ENCODE data around the gene ITK. TPM values are rescaled to one million over a fixed set of nuclear protein-coding genes. Genes with fewer than 3 reads are reported as not detected.

ITK gene
- 0.05 TPM in 3 of 5 replicates, not detected in the others for total RNA-seq (2022; extraction: Qiagen RNA extraction)

GRCh38 chr5:157180374-157181264, at the start of gene ITK:
ITK (plus strand) TSS chr5:157180840; CDS start chr5:157180978, 138 bp downstream.

DNA sequence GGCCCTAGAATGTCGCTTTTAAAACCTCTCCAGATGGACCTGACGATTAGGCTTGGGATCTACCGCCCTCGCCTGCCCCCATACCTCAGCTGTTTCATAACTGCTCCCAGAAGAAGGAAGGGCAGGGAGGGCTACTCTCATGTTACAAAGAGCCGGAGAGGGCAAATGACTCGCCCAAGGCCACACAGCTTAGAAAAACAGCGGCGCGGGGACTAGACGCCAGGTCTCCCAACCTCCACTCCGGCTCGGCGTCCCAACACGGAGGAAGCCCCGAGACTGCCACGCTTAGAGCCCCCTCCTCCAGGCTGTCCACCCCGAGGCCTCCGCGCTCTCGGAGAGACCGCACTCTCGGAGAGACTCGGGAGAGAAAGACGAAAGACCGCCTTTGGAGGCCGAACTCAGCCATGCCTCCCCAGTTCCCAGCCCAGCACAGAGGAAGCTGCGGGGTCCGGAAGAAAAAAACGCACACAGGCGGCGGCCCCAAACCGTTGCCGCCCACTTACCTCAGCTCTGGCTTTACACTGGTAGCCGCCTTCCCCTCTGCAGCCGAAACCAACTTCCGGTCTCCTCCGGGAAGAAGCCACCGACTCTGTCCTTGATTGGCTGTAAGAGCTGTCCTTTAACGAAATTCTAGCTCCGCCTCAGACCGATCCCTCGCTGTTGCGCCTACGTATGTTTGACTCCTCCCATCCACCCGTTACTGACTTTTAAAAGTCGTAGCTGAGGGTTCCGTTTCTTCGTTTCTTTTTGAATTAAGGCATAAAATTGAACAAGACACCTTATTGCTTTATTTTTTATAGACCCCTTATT, 38.1 kb upstream of the ITK start, which contains the start of gene MED7:
Gene MED7 (minus strand): TSS at position 549 of the 810 bp plus-strand sequence. CDS start 3,434 bp downstream, outside the sequence.

GRCh38 chr5:157166214-157167213, 14.1 kb upstream of the ITK start, which contains the start of gene GARIN3:
GARIN3 (minus strand) TSS chr5:157166264; CDS start chr5:157166168, 96 bp downstream.

DNA sequence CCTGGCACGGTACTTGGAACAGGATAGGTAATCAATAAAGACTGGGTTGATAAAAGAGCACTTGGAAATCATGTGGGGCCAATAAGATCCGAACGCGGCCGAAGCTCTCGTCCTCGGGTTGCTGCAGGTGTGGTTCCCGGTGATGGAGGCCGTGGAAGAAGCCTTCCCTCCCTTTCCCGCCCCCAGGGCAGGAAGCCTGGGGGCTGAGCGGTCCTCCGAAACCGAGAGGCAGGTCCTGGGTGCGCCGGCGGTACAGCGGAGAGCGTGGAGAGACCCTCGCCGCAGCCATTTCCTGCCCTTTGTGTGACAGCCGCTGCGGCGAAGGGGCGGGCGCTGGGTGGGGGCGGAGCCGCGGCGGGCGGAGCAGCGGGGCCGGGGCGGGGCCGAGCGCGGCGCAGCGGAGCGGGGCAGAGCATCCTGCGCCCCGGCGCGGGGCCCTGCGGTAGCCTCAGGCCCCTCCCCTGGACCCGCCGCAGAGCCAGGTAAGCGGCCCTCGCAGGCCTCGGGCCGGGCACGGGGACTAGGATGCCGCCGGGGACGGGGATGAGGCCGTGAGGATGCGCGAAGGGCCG, 85.2 kb downstream of the ITK start, which contains the start of gene CYFIP2:
Gene CYFIP2 (plus strand): TSS at position 410 of the 572 bp plus-strand sequence. CDS start 19,239 bp downstream, outside the sequence.

Other genes with a start within 250 kb of the ITK start
- gene TIMD4, start 217.6 kb upstream of the ITK start, total RNA-seq (2022; extraction: Qiagen RNA extraction), result 0.74 to 1.6 TPM (median 1.1 TPM) in 5 replicates
- 28.4 to 34.3 TPM (median 32.1 TPM) in 5 replicates for gene HAVCR1, start 121.7 kb upstream of the ITK start, total RNA-seq (2022; extraction: Qiagen RNA extraction)
- gene HAVCR2, start 71.8 kb upstream of the ITK start, total RNA-seq (2022; extraction: Qiagen RNA extraction), result 0.28 to 0.34 TPM (median 0.30 TPM) in 5 replicates
- 13.5 to 21.0 TPM (median 15.1 TPM) in 5 replicates for gene MED7, start 38.0 kb upstream of the ITK start, total RNA-seq (2022; extraction: Qiagen RNA extraction)
- not detected in 5 replicates for gene GARIN3, start 14.6 kb upstream of the ITK start, total RNA-seq (2022; extraction: Qiagen RNA extraction)
- gene CYFIP2, start 85.3 kb downstream of the ITK start, total RNA-seq (2022; extraction: Qiagen RNA extraction), result 14.4 to 23.0 TPM (median 20.6 TPM) in 5 replicates

Data from A549 treated with Mapracorat at 1 μM for 4 hours (cell line).